ENCODE results near the gene TSPEAR. TPM values are rescaled to one million over a fixed set of nuclear protein-coding genes. Genes with fewer than 3 reads are reported as not detected.
A peak's percentile ranks its signal among the peaks of the same experiment; 100 is the strongest.

The TSPEAR gene
- total and polyA plus RNA-seq, 8 donors: 0.05 to 0.29 (median 0.12) TPM; not detected in 4

GRCh38 chr21:44512496-44513388, 198.6 kb downstream of the TSPEAR start:
- intact Hi-C loops (cut with DNase I; ENCODE audit: low total_unique reads): loop anchor here (10.0 kb wide), 1 partner anchor 282 kb away; no protein-coding TSS in a partner anchor
- Histone ChIP-seq H3K4me3 (no peak overlapping the region), H3K27ac (no peak overlapping the region), H3K27me3 (peaks cover 0 to 49% (median 5%) of the 10 kb centered on the region in 3 donors), H3K36me3 (no peaks in the 10 kb centered on the region), H3K4me1 (peaks cover 7 to 15% (median 13%) of the 10 kb centered on the region in 4 donors), H3K9me3 (no peaks in the 10 kb centered on the region)
- no peak for TF ChIP-seq EP300 (IDR thresholded peaks at IDR 0.05)
- TF ChIP-seq POLR2A (IDR thresholded peaks at IDR 0.05): no peak
- no peak for TF ChIP-seq POLR2AphosphoS5 (IDR thresholded peaks at IDR 0.05)
- no peak for TF ChIP-seq CTCF (IDR thresholded peaks at IDR 0.05)
- no peak for DNase-seq
- WGBS, 5 donors: 70 to 73% (median 72%) methylated on average over 20 to 21 of the region's 21 CpGs

- Histone ChIP-seq H3K4me1 (peaks cover 7 to 15% (median 13%) of the 10 kb centered on the region in 4 donors), H3K36me3 (no peaks in the 10 kb centered on the region), H3K9me3 (no peaks in the 10 kb centered on the region), H3K27ac (no peak overlapping the region), H3K27me3 (peaks cover 0 to 55% (median 5%) of the 10 kb centered on the region in 3 donors), H3K4me3 (no peak overlapping the region)
- TF ChIP-seq POLR2AphosphoS5 (IDR thresholded peaks at IDR 0.05) (no peak), POLR2A (IDR thresholded peaks at IDR 0.05) (no peak), CTCF (IDR thresholded peaks at IDR 0.05) (no peak), EP300 (IDR thresholded peaks at IDR 0.05) (no peak)
- intact Hi-C loops (cut with DNase I; ENCODE audit: low total_unique reads): loop anchor here (10.0 kb wide), 1 partner anchor 283 kb away; no protein-coding TSS in a partner anchor
- DNase-seq: no peak
- 71 to 81% (median 79%) methylated on average over 8 of the region's 8 CpGs for WGBS, 5 donors
Observed at GRCh38 chr21:44511938-44512275, 199.5 kb downstream of the TSPEAR start.

DNA sequence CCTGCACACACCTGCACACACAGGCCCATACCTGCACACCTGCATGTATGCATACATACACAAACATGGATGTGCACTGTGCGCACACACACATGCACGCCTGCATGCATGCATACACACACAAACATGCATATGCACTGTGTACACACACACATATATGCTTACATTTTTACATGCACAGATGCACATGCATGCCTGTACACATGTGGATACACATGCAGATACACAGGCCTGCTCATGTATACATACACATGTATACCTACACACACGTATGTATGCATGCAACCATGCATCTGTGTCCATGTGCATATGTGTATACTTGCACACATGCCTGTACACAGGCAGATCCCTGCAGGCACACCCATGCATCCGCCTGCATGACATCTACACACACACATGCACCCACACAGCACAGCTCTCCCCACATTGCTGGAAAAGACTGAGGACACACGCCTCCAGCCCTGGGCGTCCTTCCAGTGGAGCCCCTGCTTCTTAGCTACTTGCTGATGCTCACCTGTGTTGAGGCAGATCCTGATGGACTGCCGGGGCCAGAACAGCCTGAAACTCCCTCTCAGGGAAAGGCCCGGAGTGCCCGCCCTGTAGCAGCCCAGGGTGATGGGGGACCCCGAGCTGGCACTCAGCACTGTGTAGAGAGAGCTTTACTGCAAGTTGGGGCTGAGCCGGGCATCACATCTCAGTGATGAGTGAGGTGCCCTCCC, 200.0 kb downstream of the TSPEAR start:
- 78 to 91% (median 88%) methylated on average over 11 of the region's 11 CpGs for WGBS, 5 donors
- DNase-seq: no peak
- no peak overlapping the region for H3K4me3 ChIP-seq
- H3K36me3 ChIP-seq: no peaks in the 10 kb centered on the region
- no peak overlapping the region for H3K27ac ChIP-seq
- TF ChIP-seq EP300 (IDR thresholded peaks at IDR 0.05) (no peak), CTCF (IDR thresholded peaks at IDR 0.05) (no peak), POLR2AphosphoS5 (IDR thresholded peaks at IDR 0.05) (no peak), POLR2A (IDR thresholded peaks at IDR 0.05) (no peak)
- peaks cover 7 to 15% (median 13%) of the 10 kb centered on the region in 4 donors for H3K4me1 ChIP-seq
- H3K27me3 ChIP-seq: peaks cover 0 to 60% (median 5%) of the 10 kb centered on the region in 3 donors
- H3K9me3 ChIP-seq: no peaks in the 10 kb centered on the region
- intact Hi-C loops (cut with DNase I; ENCODE audit: low total_unique reads): loop anchor here (10.0 kb wide), 1 partner anchor 283 kb away; no protein-coding TSS in a partner anchor

- intact Hi-C loops (cut with DNase I; ENCODE audit: low total_unique reads): loop anchor here (10.0 kb wide), 1 partner anchor 284 kb away; no protein-coding TSS in a partner anchor
- no peaks in the 10 kb centered on the region for H3K9me3 ChIP-seq
- no peak overlapping the region for H3K27ac ChIP-seq
- H3K36me3 ChIP-seq: no peaks in the 10 kb centered on the region
- DNase-seq: peak; percentile 77 to 90
- H3K4me1 ChIP-seq: peaks cover 7 to 15% (median 13%) of the 10 kb centered on the region in 4 donors
- 6 to 12% (median 9%) methylated on average over 17 to 36 of the region's 36 CpGs for WGBS, 5 donors
- peaks cover 0 to 67% (median 5%) of the 10 kb centered on the region in 3 donors for H3K27me3 ChIP-seq
- peak overlapping the region; percentile 10 to 37 (median 26) for H3K4me3 ChIP-seq
- TF ChIP-seq CTCF (IDR thresholded peaks at IDR 0.05) (peak in 5 of 7 experiments; percentile 52 to 80 (median 75)), POLR2A (IDR thresholded peaks at IDR 0.05) (no peak)
Observed at GRCh38 chr21:44510508-44511218, 200.7 kb downstream of the TSPEAR start.
